ENCODE data around the gene ICE2.

- TF ChIP-seq PKNOX1 (IDR thresholded peaks at IDR 0.05) (no peak), ELF4 (IDR thresholded peaks at IDR 0.05) (no peak), SP1 (IDR thresholded peaks at IDR 0.05) (no peak), TARDBP (IDR thresholded peaks at IDR 0.05) (no peak), ZNF384 (IDR thresholded peaks at IDR 0.05) (no peak), FOXM1 (IDR thresholded peaks at IDR 0.05; ENCODE audit: borderline replicate concordance) (no peak), LEF1 (IDR thresholded peaks at IDR 0.05; ENCODE audit: borderline replicate concordance) (no peak), SUZ12 (IDR thresholded peaks at IDR 0.05) (no peak), FOXA1 (IDR thresholded peaks at IDR 0.05) (no peak), L3MBTL2 (conservative IDR thresholded peaks at IDR 0.05) (no peak), FOXK2 (IDR thresholded peaks at IDR 0.05) (no peak), BHLHE40 (IDR thresholded peaks at IDR 0.05; ENCODE audit: borderline replicate concordance) (no peak), NFRKB (IDR thresholded peaks at IDR 0.05) (no peak), CTBP1 (IDR thresholded peaks at IDR 0.05; ENCODE audit: borderline replicate concordance) (no peak)
Observed at GRCh38 chr15:60473135-60473534, 5.8 kb downstream of the ICE2 start.

Measured in HEK293T (cell line).